ENCODE measurements around the gene NDE1.
"Not testable (repeated sequence)": the region's sequence is repeated elsewhere in the genome, so short reads cannot be mapped to it uniquely, and the experiment has no call there.

NDE1 gene

GRCh38 chr16:15701975-15702970 is 52.2 kb downstream of the NDE1 start:
- no peak for FAIRE-seq

- no peak for FAIRE-seq
Measured at GRCh38 chr16:15703029-15703736, 53.1 kb downstream of the NDE1 start.

GRCh38 chr16:15704545-15704987 is 54.5 kb downstream of the NDE1 start:
- FAIRE-seq: no peak

- no peak for FAIRE-seq
Measured at GRCh38 chr16:15705064-15705565, 55.1 kb downstream of the NDE1 start.

GRCh38 chr16:15707332-15707731 is 57.3 kb downstream of the NDE1 start:
- no peak for FAIRE-seq

GRCh38 chr16:15708096-15708495 is 58.1 kb downstream of the NDE1 start:
- no peak for FAIRE-seq

- no peak for FAIRE-seq
Measured at GRCh38 chr16:15708997-15709396, 59.0 kb downstream of the NDE1 start.

GRCh38 chr16:15714393-15715172 is 64.5 kb downstream of the NDE1 start:
- FAIRE-seq: no peak

- no peak for FAIRE-seq
Measured at GRCh38 chr16:15715221-15715620, 65.2 kb downstream of the NDE1 start.

- FAIRE-seq: no peak
Measured at GRCh38 chr16:15716694-15717447, 66.8 kb downstream of the NDE1 start.

- no peak for FAIRE-seq
Measured at GRCh38 chr16:15721018-15721417, 71.0 kb downstream of the NDE1 start.

GRCh38 chr16:15723808-15724207 is 73.8 kb downstream of the NDE1 start:
- no peak for FAIRE-seq

GRCh38 chr16:15725641-15726240 is 75.7 kb downstream of the NDE1 start:
- FAIRE-seq: no peak

- no peak for FAIRE-seq
Measured at GRCh38 chr16:15726715-15727114, 76.7 kb downstream of the NDE1 start.

GRCh38 chr16:15727697-15728096 is 77.7 kb downstream of the NDE1 start:
- FAIRE-seq: not testable (repeated sequence)

- FAIRE-seq: no peak
Measured at GRCh38 chr16:15729152-15729551, 79.1 kb downstream of the NDE1 start.

- no peak for FAIRE-seq
Measured at GRCh38 chr16:15732416-15732815, 82.4 kb downstream of the NDE1 start.

- no peak for FAIRE-seq
Measured at GRCh38 chr16:15735610-15736009, 85.6 kb downstream of the NDE1 start.

- FAIRE-seq: no peak
Measured at GRCh38 chr16:15736529-15736928, 86.5 kb downstream of the NDE1 start.

- no peak for FAIRE-seq
Measured at GRCh38 chr16:15737140-15737644, 87.1 kb downstream of the NDE1 start.

- FAIRE-seq: no peak
Measured at GRCh38 chr16:15739464-15739863, 89.4 kb downstream of the NDE1 start.
